NCI-H748 (cell line): Measurements from ENCODE around the gene CD151.

Experiments
- DNase-seq: peaks from one replicate; lab custom pipeline; 2025; ENCODE audit not compliant: unreplicated experiment; lab: John Stamatoyannopoulos, UW

CD151 gene

GRCh38 chr11:832529-833113 lies at the start of gene CD151:
TSS of gene CD151 (plus strand) at chr11:832952. CDS start at chr11:836070, 3,118 bp downstream.
- peak; percentile 63 for DNase-seq

DNA sequence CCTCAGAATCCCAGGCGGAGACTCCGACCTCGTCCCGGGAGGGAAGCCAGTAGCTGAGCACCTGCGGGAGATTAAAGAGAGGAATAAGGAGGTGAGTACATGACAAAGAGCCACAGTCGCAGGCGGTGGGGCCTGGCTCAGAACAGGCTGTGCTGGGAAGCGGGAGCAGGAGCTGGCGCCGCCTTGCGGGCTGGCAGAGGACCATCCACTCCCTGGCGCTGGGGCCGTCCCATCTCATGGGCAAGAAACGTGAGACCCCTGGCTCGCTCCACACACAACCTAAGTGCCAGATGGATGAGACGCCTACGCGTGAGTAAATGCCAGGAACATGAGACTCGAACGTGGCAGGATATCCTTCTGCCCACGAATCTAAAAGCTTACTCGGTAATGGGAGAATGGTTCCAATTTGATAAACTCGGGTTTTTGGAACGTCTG lies 49.2 kb upstream of the CD151 start:
- DNase-seq, result peak; percentile 83

- DNase-seq, result no peak
These were observed 46.3 kb upstream of the CD151 start for GRCh38 chr11:786235-787083.

GRCh38 chr11:787084-787675 lies 45.6 kb upstream of the CD151 start:
- no peak for DNase-seq

GRCh38 chr11:788009-788640 lies 44.6 kb upstream of the CD151 start:
- no peak for DNase-seq

DNA sequence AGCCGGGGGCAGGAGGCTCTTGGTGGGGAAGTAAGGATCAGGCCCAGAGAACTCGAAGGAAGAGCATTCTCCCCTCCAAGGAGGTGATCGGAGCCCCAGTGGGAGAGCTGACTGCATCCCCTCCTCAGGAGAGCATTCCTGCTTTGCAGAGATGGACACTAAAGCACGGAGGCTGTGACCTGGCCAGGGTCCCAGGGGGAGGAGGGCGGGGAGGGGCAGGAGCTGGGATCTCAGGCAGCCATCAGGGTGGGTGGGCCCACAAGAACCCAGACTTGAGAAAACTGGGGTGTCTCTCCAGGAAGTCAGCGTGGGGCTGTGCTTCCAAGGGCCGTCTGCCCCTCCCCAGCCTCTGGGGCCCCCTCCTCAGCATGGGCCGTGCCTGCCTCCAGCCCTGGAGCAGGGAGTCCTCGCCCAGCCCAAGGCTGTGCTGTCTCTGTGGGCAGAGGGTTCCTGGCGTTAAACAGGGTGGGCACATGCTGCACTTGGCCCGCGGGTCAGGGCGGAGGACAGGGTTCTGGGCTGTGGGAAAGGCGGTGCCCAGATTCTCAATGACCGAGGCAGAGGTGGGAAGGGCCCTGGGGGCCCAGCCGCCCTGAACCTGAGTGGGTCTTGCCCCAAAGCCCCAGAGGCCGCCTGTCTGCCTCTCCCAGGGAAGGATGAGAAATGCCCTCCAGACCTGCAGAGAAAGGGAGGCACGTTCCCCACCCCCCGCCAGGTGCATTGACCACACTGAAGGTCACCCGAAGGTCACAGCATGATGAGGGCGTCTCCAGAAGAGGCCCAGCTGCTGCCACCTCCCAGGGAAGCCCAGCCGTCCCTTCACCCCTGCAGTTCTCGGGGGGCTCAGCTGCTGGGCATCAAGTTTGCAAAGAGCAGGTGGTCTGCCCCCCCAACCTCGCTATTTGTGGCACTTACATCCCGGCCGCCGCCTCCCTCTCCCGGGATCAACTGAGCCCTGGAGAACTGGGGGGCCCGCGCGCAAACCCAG lies 43.5 kb upstream of the CD151 start:
- DNase-seq, result peak; percentile 48

- peak; percentile 79 for DNase-seq
These were observed 42.8 kb upstream of the CD151 start, which contains the start of gene CEND1 for GRCh38 chr11:789943-790342. TSS of gene CEND1 (minus strand) at chr11:790090. CDS start at chr11:788576, 1,514 bp downstream.

DNA sequence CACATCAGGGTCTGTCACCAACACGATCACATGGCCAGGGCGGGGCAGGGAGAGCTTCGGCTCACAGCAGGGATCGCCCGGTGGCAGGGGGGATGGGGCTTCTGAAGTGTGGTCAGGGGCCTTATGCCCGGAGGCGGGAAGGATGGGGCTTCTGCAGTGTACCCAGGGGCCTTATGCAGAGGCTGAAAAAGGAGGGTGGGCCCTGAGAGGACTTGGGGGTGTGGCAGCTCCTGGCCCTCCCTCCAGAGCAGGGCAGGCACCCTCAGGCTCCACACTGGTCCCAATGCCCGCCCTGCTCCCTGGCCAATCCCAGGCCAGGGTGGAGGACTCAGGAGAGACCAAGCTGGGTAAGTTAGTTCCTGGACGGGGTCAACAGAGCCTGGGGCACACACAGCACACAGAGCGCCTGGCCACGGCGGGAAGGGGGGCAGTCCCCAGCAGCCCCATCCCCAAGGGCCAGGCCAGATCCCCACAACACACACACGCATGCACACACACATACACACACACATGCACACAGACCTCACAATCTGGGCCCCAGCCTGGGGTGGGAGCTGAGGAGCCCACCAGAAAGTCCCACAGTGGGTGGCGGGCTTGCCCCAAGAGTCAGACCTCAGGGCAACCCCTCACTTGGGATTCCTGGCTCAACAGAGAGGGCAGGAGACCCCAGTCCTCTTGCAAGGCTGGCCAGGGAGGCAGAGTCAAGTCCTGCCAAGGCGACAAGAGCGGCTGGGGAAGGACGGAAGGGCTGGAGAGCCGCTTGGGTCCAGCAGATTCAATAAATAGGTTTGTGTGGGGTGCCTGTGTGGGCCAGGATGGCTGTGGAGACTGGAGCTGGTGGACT lies 41.8 kb upstream of the CD151 start:
- peak; percentile 70 for DNase-seq

DNA sequence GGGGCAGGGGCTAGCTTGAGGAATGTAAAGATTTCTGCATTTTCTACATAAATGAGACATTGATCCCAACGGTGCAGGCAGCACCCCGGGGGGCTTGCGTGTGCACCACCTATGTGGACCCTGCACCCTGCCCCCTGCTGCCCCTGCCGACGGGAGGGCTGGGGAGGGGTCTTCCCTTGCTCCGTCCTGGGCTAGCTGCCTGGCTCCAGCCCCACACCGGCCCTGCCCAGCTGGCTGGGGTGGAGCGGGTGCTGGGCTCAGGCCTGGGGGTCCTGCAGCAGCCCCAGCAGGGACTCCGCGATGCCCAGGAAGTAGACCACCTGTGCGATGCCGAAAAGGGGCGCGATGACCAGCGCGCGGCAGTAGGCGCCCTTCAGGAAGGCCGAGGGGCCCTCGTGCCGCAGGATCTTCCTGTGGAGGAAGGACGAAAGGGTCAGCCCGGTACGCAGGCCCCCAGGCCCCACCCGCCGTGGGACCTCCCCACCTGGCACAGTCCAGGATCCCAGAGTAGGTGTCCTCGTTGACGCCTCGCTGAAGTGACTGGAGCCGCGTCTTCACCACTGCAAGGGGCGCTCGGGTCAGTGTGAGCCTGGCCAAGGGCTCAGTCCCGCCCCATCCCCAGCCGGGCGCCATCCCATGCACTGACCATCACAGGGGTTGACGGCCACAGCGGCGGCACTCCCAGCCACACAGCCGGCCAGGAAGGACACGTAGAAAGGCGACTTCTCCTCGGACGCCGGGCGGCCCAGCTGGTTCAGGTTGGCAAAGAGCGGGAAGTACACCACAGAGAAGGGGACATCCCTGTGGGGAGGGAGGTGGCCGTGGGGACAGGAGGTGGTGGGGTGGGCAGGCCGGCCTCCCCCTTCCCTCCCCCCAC lies 40.9 kb upstream of the CD151 start:
- DNase-seq, result no peak

DNA sequence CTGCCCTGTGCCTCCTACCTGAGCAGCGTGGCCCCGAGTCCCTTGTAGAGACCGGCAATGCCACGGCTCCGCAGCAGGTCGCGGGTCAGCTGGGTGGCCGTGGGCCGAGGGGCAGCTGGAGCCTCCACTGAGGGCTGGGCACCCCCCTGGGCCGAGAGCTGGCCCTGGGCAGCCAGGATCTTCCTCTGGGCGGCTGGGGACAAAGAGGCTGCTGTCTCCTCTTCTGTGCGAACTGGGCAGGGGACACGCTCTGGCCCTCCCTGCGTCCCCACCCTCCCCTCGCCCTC lies 40.3 kb upstream of the CD151 start:
- DNase-seq, result no peak

GRCh38 chr11:792873-793272 lies 39.9 kb upstream of the CD151 start:
- DNase-seq, result peak; percentile 79

- DNase-seq, result no peak
These were observed 39.2 kb upstream of the CD151 start for GRCh38 chr11:793556-793955.

- no peak for DNase-seq
These were observed 38.6 kb upstream of the CD151 start for GRCh38 chr11:794013-794765.

- no peak for DNase-seq
These were observed 37.8 kb upstream of the CD151 start for GRCh38 chr11:794766-795633.

GRCh38 chr11:795634-796564 lies 36.9 kb upstream of the CD151 start:
- DNase-seq, result no peak
